ENCODE measurements around the gene GKN2.

The GKN2 gene, protein sequence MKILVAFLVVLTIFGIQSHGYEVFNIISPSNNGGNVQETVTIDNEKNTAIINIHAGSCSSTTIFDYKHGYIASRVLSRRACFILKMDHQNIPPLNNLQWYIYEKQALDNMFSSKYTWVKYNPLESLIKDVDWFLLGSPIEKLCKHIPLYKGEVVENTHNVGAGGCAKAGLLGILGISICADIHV

DNA sequence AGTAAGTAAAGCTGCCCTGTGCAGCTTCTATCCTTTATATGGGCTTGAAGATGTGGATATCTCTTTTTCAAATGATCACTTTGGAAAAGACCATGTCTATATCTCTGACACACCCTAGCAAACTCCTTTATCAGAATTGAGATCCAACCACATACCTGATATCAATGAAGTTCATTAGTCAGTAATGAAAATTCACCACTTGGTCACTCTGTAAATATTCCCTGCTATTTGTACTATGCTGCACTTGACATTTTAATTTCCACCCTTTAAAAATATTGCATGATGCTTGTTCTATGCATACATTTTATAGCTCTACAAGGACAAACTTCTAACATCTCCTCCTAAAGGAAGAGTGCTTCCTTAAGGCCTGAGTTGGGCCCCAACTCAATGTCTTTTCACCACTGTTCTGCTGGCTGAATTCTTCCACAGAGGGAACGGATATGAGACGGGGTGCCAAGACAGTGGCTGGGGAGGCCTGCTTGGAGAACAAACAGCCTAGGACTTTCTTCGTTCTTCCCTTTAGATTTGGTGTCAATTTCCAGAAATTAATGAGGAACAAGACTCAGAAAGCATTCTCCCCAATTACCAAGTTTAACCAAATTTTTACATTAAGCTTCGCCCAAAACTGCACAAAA is at the start of gene GKN2:
TSS of gene GKN2 (minus strand) at position 7 of the 635 bp plus-strand sequence. CDS start 32 bp downstream, outside the sequence.
- no peak for DNase-seq

DNA sequence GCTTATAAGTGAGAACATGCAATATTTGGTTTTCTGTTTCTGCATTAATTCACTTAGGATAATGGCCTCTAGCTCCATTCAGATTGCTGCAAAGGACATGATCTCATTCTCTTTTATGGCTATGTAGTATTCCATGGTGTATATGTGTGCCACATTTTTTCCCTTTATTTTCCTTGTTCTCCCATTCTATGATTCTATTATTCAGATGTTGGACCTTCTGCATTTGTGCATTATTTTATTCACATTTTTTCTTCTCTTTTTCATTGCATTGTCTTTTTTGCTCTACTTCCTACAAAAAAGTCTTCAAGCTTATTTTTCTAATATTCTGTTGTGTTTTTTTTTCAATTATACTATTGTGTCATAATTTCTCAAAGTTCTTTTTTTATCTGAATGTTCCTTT is 49.2 kb upstream of the GKN2 start:
- DNase-seq, result no peak

DNA sequence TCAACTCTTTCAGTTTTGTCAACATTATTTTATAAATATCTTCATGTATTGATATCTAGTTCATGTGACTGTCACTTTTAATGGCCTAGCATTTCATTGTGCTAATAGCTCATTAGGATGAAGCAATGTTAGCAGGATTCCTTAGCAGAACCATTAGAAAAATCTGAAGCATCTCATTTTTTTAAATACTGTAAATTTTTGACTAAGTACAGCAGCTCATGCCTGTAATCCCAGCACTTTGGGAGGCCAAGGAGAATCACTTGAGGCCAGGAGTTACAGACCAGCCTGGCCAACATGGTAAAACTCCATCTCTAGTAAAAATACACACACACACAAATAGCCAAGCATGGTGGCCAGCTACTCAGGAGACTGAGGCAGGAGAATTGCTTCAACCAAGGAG is 44.7 kb upstream of the GKN2 start:
- no peak for DNase-seq

DNA sequence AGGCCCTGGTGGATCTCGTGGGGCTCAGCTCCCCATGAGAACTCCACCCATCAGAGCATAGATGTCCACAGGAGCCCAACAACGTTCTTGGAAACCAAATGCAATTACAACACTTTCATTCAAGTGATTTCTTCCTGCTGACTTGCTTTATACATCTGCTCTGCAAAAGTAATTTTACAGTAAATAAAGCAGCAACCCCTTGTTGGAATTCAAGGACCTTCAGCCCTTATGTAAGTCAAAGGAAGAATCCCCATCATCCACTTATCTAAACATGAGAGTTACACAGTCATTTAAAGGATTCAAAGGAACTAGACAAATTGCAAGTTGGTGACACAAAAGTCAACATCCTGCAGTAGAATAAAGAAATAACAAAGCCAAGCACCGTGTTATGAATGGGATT is 43.2 kb upstream of the GKN2 start:
- DNase-seq, result no peak

- DNase-seq, result no peak
Observed at GRCh38 chr2:68994864-68995263, 42.2 kb upstream of the GKN2 start.

DNA sequence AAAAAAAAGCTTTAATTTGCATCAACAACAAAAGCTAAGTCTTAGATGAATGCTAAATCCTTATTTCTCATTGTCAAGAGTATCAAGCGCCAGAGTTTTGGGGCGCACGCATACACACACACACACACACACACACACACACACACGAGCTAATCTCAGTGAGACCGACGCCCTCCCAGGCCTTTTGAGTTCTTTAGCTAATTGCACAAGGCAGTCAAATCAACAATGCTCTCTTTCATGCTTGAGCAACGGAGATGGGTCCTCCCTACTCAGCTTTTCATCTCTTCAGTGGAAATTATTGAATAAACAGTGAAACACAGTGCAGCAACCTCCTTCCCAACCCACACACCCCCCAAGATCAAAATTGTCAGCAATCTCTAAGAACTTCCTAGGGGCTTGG is 41.0 kb upstream of the GKN2 start:
- no peak for DNase-seq

DNA sequence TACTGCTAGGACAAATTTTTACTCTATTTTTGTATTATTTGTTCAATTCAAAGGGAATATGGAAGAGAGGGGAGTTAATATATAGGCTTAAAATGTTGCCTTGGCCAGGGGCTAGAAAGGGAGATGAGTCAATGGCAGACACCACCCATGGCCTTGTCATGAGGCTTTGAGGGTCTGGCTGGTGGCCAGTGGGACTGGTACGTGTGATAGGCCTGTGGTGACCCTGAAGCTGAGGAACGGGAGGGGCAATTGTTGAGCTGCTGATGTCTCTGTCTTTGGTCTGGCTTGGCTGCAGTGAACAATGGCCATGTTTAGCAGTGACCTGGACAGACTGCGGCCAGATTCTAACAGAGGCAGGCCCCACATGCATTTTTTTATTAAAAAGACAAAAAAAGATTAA is 40.2 kb upstream of the GKN2 start:
- no peak for DNase-seq

DNA sequence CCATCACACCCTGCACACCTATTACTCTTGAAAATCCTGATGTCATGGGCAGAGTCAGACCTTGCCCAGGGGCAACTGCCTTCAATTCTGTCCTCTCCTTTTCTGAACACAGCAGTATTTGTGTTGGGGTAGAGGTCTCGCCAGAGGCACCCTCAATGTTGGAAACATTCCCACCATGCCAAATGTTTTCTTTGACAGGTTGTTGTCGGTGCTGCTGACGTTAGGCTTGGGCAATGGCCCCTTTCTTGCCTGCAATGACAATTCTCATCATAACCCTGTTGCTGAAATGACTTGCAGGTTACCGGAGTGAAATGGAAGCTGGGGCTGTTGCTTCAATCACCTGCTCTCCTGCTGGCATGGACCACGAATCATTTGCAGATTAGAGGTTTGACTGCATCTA is 39.6 kb upstream of the GKN2 start:
- DNase-seq, result no peak

GRCh38 chr2:68989035-68989434 is 36.3 kb upstream of the GKN2 start:
- DNase-seq, result no peak

DNA sequence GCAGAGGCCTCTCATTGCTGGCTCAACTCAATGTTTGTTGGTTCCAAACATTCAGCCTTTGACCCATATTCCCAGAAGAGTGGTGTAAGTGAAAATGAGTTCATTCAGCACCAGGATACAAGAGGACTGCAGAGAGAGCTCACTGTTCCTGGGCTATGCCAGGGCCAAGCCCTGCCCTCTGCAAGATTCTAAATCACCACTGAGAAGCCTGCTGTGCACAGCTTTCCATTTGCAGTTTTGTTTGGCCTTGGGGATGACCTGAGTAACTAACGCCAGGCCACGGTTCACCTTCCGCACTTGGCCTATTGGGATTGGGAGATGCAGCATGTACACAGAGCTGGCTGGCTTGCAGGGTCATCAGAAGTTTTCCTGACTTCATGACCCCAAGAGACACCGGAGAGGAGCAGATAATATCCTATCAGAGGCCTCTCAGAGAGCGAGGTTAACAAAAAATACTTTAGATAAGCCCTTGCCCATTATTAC is 34.4 kb upstream of the GKN2 start:
- no peak for DNase-seq

- no peak for DNase-seq
Observed at GRCh38 chr2:68980956-68981355, 28.3 kb upstream of the GKN2 start.

DNA sequence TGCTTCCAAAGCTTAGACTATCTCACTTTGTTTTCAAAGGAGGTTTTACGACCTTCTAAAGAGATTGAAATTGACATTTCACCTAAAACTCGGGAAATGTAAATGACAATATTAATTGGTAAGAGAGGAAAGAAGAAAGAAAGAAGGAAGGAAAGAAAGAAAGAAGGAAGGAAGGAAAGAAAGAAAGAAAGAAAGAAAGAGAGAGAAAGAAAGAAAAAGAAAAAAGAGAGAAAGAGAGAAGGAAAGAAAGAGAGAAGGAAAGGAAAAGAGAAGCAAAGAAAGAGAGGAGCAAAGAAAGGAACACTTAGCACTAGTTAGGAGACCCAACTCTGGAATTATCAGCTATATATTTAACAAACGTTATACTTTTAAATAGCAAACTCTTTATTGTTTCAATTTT is 25.4 kb upstream of the GKN2 start:
- no peak for DNase-seq

DNA sequence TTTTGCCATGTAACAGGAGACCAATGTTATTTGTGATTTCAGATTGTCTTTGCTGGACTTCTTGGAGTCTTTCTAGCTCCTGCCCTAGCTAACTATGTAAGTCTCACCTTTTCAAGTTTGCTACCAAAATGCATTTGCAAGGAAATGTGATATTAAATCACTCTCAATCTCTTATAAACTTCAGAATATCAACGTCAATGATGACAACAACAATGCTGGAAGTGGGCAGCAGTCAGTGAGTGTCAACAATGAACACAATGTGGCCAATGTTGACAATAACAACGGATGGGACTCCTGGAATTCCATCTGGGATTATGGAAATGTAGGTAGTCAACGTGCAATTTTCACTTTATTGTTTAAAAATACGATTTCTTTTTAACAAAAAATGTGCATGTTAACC is 24.8 kb upstream of the GKN2 start:
- no peak for DNase-seq

DNA sequence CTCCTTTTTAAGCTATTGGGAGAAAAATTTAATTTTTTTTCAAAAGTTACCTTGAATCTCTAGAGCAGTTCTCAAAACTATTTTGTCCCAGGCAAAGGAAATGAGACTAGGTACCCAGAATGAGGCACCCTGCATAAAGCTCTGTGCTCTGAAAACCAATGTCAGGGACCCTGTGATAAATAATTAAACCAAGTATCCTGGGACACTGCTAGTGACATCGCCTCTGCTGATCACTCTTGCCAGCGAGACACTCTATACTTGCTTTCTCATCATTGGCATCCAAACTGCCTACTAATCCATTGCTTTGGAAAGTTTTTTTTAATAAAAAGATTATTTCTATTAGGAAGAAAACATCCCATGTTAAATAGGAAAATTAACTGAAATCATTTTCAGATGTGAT is 23.2 kb upstream of the GKN2 start:
- no peak for DNase-seq

- DNase-seq, result no peak
Observed at GRCh38 chr2:68974946-68975665, 22.4 kb upstream of the GKN2 start.

GRCh38 chr2:68974251-68974650 is 21.6 kb upstream of the GKN2 start, which contains the start of gene GKN1:
TSS of gene GKN1 (plus strand) at chr2:68974636. CDS start at chr2:68974678, 42 bp downstream.
- DNase-seq, result no peak

DNA sequence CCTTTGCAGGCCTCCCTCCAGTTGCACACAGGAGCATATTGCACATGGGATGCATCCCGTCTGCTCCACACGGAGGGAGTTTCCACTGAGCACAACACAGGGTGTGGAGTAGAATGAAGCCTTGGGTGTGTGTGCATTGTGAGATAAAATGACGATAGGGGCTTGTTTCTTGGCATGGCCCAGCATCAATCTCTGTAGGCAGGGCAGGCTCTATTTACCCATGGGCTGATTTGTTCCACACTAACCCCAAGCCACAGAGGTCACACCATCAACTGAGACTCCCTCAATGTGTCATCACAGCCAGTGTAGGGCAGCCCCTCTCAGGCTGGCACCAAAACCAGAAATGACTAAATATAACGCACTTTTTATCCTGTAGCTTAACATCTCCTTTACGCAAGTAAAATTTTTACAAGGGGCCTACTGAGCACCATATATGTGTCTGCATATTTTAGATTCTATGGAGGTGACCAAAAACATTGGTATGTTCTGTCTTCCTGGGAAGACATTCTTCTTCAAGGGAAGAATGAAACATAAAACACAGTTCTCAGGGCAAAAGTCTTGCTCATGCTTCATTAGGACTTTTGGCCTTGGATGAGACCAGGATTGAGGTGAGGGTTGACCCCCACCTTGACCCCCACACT is 19.0 kb upstream of the GKN2 start:
- DNase-seq, result no peak

GRCh38 chr2:68970566-68971265 is 18.0 kb upstream of the GKN2 start:
- no peak for DNase-seq

DNA sequence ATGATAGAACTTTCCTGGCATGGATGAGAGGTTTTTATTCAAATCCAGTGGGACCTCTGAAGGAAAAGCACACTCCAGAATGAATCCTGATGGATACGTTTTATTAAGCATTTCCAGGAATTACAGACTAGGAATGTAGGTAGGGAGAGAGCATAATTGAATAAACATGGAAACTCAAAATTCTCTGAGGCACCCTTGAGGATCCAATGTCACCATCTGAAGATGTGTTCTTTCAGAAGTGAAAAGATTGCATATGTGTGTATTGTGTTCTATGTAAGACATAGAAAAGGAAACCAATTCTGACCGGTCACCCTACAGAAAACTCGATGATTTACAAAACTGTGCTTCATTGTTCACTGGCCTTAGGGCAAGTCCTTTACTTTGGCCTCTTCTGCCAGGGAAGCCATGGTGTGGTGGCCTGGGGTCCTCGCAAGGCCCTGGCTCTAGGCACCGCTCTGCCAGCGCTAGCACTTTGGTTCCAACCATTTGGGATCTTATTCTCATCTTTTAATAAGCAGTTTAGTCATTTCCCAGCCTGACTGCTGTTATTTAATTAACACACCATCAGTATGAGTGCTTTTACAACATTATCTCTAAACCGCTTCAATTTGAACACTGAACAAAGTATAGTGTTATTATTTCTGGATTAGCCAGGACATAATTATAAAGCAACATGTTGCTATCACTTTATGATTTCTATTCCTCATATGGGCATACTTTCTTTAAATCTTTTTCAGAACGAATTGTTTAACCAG is 17.2 kb upstream of the GKN2 start:
- DNase-seq, result no peak

GRCh38 chr2:68968221-68968620 is 15.5 kb upstream of the GKN2 start:
- DNase-seq, result no peak

GRCh38 chr2:68964282-68964681 is 11.6 kb upstream of the GKN2 start:
- no peak for DNase-seq

DNA sequence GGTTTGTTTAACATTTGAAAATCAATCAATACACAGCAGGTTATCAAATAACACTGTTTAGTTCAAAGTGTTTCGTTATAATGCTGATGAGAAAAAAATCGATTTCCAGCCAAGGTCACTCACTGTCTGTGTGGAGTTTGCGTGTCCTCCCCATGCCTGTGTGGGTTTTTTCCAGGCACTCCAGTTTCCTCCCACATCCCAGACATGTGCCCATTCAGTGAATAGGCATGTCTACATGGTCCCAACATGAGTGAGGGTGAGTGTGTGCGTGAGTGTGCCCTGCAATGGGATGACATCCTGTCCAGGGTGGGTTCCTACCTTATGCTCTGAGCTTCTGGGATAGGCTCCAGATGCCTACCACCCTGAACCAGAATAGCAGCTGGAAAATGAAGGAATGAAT is 8.7 kb upstream of the GKN2 start:
- no peak for DNase-seq

Measured in NCI-H1694 (cell line).